Measurements from ENCODE around the gene KRT33A. TPM values are rescaled to one million over a fixed set of nuclear protein-coding genes. Genes with fewer than 3 reads are reported as not detected.

The KRT33A gene
- total and polyA plus RNA-seq, 4 donors = not detected

- H3K9ac ChIP-seq (ENCODE audit: low read depth in 1 of 2, low read length in 2 of 2) = no peak overlapping the region
- no peaks in the 10 kb centered on the region for H3K27me3 ChIP-seq (ENCODE audit: control insufficient read depth in 4 of 4, insufficient read depth in 4 of 4, low read length in 3 of 4)
- H3K9me3 ChIP-seq (ENCODE audit: control insufficient read depth in 4 of 4, low read length in 3 of 4) = no peaks in the 10 kb centered on the region
- H3K36me3 ChIP-seq (ENCODE audit: control insufficient read depth in 4 of 4, insufficient read depth in 3 of 4, low read depth in 1 of 4, low read length in 3 of 4) = no peaks in the 10 kb centered on the region
- TF ChIP-seq, protein P1, sequence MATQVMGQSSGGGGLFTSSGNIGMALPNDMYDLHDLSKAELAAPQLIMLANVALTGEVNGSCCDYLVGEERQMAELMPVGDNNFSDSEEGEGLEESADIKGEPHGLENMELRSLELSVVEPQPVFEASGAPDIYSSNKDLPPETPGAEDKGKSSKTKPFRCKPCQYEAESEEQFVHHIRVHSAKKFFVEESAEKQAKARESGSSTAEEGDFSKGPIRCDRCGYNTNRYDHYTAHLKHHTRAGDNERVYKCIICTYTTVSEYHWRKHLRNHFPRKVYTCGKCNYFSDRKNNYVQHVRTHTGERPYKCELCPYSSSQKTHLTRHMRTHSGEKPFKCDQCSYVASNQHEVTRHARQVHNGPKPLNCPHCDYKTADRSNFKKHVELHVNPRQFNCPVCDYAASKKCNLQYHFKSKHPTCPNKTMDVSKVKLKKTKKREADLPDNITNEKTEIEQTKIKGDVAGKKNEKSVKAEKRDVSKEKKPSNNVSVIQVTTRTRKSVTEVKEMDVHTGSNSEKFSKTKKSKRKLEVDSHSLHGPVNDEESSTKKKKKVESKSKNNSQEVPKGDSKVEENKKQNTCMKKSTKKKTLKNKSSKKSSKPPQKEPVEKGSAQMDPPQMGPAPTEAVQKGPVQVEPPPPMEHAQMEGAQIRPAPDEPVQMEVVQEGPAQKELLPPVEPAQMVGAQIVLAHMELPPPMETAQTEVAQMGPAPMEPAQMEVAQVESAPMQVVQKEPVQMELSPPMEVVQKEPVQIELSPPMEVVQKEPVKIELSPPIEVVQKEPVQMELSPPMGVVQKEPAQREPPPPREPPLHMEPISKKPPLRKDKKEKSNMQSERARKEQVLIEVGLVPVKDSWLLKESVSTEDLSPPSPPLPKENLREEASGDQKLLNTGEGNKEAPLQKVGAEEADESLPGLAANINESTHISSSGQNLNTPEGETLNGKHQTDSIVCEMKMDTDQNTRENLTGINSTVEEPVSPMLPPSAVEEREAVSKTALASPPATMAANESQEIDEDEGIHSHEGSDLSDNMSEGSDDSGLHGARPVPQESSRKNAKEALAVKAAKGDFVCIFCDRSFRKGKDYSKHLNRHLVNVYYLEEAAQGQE (IDR thresholded peaks at IDR 0.05) = no peak
- TF ChIP-seq YY1 (IDR thresholded peaks at IDR 0.05) = no peak
- no peak for TF ChIP-seq FOXA1 (IDR thresholded peaks at IDR 0.05)
- TF ChIP-seq, protein P2, sequence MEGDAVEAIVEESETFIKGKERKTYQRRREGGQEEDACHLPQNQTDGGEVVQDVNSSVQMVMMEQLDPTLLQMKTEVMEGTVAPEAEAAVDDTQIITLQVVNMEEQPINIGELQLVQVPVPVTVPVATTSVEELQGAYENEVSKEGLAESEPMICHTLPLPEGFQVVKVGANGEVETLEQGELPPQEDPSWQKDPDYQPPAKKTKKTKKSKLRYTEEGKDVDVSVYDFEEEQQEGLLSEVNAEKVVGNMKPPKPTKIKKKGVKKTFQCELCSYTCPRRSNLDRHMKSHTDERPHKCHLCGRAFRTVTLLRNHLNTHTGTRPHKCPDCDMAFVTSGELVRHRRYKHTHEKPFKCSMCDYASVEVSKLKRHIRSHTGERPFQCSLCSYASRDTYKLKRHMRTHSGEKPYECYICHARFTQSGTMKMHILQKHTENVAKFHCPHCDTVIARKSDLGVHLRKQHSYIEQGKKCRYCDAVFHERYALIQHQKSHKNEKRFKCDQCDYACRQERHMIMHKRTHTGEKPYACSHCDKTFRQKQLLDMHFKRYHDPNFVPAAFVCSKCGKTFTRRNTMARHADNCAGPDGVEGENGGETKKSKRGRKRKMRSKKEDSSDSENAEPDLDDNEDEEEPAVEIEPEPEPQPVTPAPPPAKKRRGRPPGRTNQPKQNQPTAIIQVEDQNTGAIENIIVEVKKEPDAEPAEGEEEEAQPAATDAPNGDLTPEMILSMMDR (IDR thresholded peaks at IDR 0.05; ENCODE audit: low read depth, low read length, missing input control) = no peak
- TF ChIP-seq FOXA2 (IDR thresholded peaks at IDR 0.05) = no peak
- TF ChIP-seq GABPA (IDR thresholded peaks at IDR 0.05 in 1 of 2, conservative IDR thresholded peaks at IDR 0.05 in 1 of 2) = no peak
- TF ChIP-seq RXRA (IDR thresholded peaks at IDR 0.05) = no peak
- TF ChIP-seq SP1 (IDR thresholded peaks at IDR 0.05) = no peak
- TF ChIP-seq EGR1 (IDR thresholded peaks at IDR 0.05; ENCODE audit: low read depth in 2 of 2) = no peak
- no peak for TF ChIP-seq ATF3 (IDR thresholded peaks at IDR 0.05)
- TF ChIP-seq RAD21 (IDR thresholded peaks at IDR 0.05) = no peak
- no peak for TF ChIP-seq ZBTB33 (IDR thresholded peaks at IDR 0.05)
- TF ChIP-seq HNF4G (IDR thresholded peaks at IDR 0.05) = no peak
- no peak for DNase-seq (ENCODE audit: low spot score)
- H3K27ac ChIP-seq (ENCODE audit: low read depth in 1 of 2, low read length in 2 of 2) = no peak overlapping the region
- 97% methylated on average over 5 of the region's 5 CpGs for WGBS
- H3K4me3 ChIP-seq (ENCODE audit: low read depth in 1 of 3, low read length in 3 of 3) = no peak overlapping the region
- H3K4me1 ChIP-seq (ENCODE audit: control insufficient read depth in 4 of 4, insufficient read depth in 4 of 4, low read length in 3 of 4) = no peaks in the 10 kb centered on the region
Measured at GRCh38 chr17:41333098-41333497, 17.5 kb downstream of the KRT33A start.

- WGBS = 78% methylated on average over 2 of the region's 2 CpGs
- Histone ChIP-seq H3K27me3 (ENCODE audit: control insufficient read depth in 4 of 4, insufficient read depth in 4 of 4, low read length in 3 of 4) (no peaks in the 10 kb centered on the region), H3K9me3 (ENCODE audit: control insufficient read depth in 4 of 4, low read length in 3 of 4) (no peaks in the 10 kb centered on the region), H3K4me3 (ENCODE audit: low read depth in 1 of 3, low read length in 3 of 3) (no peak overlapping the region), H3K4me1 (ENCODE audit: control insufficient read depth in 4 of 4, insufficient read depth in 4 of 4, low read length in 3 of 4) (no peaks in the 10 kb centered on the region), H3K36me3 (ENCODE audit: control insufficient read depth in 4 of 4, insufficient read depth in 3 of 4, low read depth in 1 of 4, low read length in 3 of 4) (no peaks in the 10 kb centered on the region), H3K9ac (ENCODE audit: low read depth in 1 of 2, low read length in 2 of 2) (no peak overlapping the region), H3K27ac (ENCODE audit: low read depth in 1 of 2, low read length in 2 of 2) (no peak overlapping the region)
- no peak for DNase-seq (ENCODE audit: low spot score)
- TF ChIP-seq ZBTB33 (IDR thresholded peaks at IDR 0.05) (no peak), SP1 (IDR thresholded peaks at IDR 0.05) (no peak), JUND (IDR thresholded peaks at IDR 0.05) (no peak), HNF4G (IDR thresholded peaks at IDR 0.05) (no peak), MAX (IDR thresholded peaks at IDR 0.05) (no peak), RXRA (IDR thresholded peaks at IDR 0.05) (no peak), FOXA2 (IDR thresholded peaks at IDR 0.05) (no peak), HNF4A (conservative IDR thresholded peaks at IDR 0.05) (no peak), TAF1 (conservative IDR thresholded peaks at IDR 0.05) (no peak)
- TF ChIP-seq, protein P1 (IDR thresholded peaks at IDR 0.05) = no peak
Measured at GRCh38 chr17:41332239-41332638, 18.4 kb downstream of the KRT33A start.
